DOHH2 (cell line): ENCODE measurements around the gene NAP1L4.

Experiments
- EZH2phosphoT487 ChIP-seq: fragments of 200-600 bp; sonication (generic); IDR thresholded peaks from 2 replicates; pipeline ENCODE4 v1.6.1; 2017; ENCODE audit warnings: borderline replicate concordance, mild to moderate bottlenecking, antibody characterized with exemption, low read length, moderate library complexity, mixed read lengths
- TF ChIP-seq, protein P1 (sequence below): fragments of 200-600 bp; sonication (generic); IDR thresholded peaks from one replicate; pipeline ENCODE4 v1.5.1; 2014; ENCODE audit warnings: antibody characterized with exemption, mild to moderate bottlenecking, low read depth, low read length; ENCODE audit not compliant: poor library complexity, severe bottlenecking

DNA sequence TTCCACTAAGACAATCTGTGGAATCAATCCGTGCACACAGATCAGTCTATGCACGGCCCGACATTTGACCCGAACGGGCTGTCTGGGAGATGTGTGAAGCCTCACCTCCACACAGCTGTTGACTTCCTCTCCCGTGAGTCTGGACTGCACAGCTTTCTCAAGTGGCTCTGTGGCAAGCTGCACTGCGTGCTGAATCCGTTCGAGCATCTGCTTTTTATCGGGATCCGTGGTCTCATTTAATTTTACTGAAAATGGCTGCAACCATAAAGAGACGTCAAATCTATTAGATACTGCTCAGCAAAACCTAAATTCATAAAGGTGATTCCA, 45.8 kb upstream of the NAP1L4 start:
- TF ChIP-seq, protein P1, sequence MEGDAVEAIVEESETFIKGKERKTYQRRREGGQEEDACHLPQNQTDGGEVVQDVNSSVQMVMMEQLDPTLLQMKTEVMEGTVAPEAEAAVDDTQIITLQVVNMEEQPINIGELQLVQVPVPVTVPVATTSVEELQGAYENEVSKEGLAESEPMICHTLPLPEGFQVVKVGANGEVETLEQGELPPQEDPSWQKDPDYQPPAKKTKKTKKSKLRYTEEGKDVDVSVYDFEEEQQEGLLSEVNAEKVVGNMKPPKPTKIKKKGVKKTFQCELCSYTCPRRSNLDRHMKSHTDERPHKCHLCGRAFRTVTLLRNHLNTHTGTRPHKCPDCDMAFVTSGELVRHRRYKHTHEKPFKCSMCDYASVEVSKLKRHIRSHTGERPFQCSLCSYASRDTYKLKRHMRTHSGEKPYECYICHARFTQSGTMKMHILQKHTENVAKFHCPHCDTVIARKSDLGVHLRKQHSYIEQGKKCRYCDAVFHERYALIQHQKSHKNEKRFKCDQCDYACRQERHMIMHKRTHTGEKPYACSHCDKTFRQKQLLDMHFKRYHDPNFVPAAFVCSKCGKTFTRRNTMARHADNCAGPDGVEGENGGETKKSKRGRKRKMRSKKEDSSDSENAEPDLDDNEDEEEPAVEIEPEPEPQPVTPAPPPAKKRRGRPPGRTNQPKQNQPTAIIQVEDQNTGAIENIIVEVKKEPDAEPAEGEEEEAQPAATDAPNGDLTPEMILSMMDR: no peak
- TF ChIP-seq EZH2phosphoT487: no peak
